NCI-H146 treated with DMSO at 0.1 percent for 48 hours (cell line): Measurements from ENCODE around the gene GCNT3.
"Not testable (repeated sequence)": the region's sequence is repeated elsewhere in the genome, so short reads cannot be mapped to it uniquely, and the experiment has no call there.

Experiments
- DNase-seq: peaks from one replicate; lab custom pipeline; 2025; ENCODE audit not compliant: unreplicated experiment; lab: John Stamatoyannopoulos, UW

Gene GCNT3

DNA sequence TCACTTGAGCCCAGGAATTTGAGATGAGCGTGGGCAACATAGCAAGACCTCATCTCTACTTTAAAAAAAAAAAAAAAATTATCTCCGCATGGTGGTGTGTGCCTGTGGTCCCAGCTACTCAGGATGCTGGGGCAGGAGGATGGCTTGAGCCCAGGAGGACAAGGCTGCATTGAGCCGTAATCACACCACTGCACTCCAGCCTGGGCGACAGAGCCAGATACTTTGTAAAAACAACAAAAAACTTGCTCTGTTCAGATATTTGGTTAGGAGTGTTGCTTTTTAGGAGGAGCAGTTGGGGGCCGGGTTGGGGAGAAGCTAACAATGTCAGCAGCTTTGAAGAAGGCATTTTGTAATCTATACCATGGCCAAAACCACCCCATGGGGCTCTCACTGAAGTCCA lies 4.1 kb downstream of the GCNT3 start:
- no peak for DNase-seq

DNA sequence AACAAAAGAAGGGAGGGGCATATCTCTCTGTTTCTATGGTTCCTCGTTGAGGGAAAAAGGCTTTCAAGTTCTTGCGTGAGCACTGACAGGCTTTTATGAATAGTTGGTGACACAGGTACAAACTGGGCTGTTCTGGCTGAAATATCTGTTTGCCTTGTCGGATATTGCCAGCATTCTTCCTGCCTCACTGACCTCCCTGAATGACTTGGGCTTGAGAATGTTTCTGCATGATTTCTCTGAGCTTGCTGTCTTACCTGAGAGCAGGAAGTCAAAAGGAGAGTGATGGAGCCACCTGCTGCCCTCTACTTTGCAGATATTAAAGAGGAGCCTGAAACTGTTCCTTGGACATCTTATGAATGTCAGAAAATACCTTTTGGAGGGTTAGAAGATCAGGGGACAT lies 4.8 kb downstream of the GCNT3 start:
- peak; percentile 28 for DNase-seq

DNA sequence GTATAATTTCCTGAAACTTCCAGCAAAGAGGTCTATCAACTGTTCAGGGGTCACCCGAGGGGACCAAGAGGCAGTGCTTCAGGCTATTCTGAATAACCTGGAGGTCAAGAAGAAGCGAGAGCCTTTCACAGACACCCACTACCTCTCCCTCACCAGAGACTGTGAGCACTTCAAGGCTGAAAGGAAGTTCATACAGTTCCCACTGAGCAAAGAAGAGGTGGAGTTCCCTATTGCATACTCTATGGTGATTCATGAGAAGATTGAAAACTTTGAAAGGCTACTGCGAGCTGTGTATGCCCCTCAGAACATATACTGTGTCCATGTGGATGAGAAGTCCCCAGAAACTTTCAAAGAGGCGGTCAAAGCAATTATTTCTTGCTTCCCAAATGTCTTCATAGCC lies 6.8 kb downstream of the GCNT3 start:
- no peak for DNase-seq

DNA sequence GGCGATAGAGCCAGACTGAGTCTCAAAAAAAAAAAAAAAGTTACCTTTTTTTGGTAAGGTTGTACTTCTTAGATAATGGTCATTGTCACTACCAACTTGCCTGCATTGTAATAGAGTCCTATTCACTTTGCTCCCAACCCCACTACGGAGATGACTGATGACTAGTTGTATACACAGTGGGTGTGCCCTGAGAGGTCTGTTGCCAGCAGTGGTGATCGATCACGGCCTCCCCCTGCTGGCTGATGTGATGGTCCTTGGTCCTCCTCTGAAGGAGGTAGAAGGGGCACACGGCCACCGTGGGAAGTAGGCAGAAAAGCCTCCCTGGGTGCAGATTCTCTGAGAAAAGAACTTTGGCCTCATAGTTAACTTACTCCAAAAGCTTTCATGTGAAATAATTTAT lies 10.7 kb downstream of the GCNT3 start:
- DNase-seq: peak; percentile 44

DNA sequence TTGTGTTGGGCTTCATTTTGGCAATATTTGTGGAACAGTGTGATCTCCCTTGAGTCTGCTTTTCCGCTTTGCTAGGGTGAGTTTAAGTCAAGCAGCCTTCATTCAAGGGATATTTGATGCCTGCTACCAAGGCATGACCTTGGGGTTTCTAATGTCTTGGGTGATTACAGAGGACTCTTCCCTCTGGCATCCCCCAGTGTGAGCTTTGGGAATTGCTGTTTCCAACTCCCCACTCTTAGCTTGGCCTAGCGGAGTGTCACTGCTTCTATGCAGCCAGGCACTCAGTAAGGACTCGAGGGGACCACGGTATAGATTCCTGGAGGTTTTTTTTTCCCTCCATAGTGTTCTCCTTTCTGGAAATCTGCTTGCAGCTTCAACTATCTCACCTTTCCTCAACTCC lies 21.1 kb downstream of the GCNT3 start:
- DNase-seq: no peak

DNA sequence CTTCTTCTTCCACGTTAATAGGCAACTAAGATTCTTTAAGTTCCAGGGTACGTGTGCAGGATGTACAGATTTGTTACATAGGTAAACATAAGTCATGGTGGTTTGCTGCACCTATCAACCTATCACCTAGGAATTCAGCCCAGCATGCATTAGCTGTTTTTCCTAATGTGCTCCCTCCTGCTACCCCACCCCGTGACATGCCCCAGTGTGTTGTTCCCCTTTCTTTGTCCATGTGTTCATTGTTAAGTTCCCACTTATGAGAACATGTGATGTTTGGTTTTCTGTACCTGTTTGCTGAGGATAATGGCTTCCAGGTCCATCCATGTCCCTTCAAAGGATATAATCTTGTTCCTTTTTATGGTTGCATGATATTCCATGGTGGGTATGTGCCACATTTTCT lies 24.6 kb downstream of the GCNT3 start:
- DNase-seq: no peak

DNA sequence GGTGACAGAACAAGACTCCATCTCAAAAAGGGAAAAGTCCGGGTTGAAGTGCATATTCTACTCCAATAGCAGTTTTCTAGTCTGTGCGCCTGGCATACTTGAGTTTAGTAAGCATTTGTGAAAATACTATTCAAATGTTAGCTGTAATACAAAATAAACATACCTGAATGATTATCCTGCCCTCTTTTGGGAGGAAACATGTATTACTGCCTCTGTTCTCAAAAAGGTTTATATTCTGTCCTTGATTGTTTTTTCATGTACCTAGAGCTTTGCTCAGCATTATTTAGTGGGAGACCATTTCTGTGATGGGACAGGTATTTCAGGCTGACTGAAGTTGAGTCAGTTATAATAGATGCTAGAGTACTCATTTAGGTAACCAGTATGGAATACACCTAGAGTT lies 25.9 kb downstream of the GCNT3 start:
- not testable (repeated sequence) for DNase-seq

DNA sequence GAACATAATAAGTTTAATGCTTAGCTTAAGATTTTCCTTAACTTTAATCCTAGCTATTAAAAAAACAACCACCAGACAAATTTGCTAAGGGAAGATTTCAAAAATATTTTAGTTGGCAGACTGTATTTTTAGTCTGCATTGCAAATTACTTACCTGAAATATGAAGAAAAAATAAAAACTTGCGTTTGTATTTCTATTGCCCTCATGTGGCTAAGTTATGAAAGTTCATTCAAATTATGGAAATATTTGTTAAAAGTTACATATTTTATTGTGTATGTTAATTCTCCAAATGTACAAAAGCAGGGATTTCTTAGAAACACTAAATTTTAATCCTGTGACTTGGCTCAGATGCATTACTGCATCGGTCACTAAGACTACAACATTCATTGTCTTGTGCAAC lies 30.8 kb downstream of the GCNT3 start:
- DNase-seq: no peak

DNA sequence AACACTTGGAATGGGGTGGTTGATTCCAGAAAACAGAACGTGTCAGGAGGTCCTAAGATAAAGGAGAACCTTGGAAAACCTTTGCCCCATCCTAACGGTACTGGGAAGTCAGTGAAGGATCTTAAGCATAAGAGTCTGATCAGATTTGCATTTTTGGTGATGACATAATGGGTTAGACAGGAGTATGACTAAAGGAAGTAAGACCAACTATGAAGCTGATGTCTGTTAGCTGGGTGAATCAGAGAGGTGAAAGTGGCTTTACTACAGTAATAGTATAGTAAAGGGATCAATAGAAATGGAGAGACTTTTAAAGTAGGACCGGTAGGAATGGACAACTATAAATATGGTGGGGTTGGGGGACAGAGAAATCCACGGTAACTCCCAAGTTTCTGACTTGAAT lies 33.2 kb downstream of the GCNT3 start:
- no peak for DNase-seq

DNA sequence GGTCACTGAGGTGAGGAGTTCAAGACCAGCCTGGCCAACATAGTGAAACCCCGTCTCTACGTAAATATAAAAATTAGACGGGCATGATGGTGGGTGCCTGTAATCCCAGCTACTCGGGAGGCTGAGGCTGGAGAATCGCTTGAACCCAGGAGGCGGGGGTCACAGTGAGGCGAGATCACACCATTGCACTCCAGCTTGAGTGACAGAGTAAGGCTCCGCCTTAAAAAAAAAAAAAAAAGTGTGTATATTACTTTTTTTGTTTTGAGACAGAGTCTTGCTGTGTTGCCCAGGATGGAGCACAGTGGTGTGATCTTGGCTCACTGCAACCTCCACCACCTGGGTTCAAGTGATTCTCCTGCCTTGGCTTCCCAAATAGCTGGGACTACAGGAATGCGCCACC lies 34.2 kb downstream of the GCNT3 start:
- not testable (repeated sequence) for DNase-seq

DNA sequence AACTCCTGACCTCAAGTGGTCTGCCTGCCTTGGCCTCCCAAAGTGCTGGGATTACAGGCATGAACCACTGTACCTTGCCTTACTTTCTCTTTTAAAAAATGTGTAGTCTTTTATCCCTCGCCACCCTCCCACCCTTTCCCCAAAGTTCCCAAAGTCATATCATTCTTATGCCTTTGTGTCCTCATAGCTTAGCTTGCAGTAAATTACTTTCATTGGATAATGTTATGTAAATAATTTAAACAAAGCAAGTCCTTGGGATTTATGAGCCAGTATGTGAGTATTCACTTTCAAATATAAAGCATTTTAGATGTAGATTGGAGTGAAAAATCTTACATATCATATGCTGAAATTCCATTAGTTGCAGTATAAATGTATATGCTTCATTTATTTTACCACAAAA lies 34.7 kb downstream of the GCNT3 start:
- DNase-seq: no peak

DNA sequence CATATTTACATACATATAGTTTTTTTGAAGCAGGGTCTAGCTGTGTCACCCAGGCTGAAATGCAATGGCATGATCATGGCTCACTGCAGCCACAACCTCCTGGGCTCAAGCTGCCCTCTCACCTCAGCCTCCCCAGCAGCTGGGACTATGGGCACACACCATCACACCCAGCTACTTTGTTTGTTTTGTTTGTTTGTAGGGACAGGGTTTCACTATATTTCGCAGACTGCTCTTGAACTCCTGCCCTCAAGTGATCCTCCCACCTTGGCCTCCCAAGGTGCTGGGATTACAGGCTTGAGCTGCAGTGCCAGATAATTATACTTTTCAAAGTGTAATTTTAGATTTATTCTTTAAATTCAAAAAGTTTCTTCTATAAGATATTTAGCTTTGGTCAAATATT lies 35.5 kb downstream of the GCNT3 start:
- DNase-seq: no peak

DNA sequence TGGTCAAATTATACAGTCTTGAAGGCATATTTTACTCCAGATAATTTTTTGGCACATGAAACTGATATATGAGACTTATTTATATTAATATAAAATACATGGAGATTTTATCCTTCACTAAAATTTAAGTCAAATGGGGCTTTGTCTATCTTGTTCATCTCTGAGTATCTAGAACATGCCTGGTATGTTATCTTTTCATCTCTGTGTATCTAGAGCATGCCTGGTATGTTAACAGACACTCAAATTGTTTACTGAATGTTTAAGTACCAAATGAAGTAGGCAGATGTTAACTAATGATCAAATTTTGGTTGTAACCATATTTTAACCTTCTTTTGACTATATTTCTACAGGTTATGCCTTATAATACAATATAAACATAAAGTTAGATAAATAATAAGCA lies 38.0 kb downstream of the GCNT3 start:
- DNase-seq: no peak

DNA sequence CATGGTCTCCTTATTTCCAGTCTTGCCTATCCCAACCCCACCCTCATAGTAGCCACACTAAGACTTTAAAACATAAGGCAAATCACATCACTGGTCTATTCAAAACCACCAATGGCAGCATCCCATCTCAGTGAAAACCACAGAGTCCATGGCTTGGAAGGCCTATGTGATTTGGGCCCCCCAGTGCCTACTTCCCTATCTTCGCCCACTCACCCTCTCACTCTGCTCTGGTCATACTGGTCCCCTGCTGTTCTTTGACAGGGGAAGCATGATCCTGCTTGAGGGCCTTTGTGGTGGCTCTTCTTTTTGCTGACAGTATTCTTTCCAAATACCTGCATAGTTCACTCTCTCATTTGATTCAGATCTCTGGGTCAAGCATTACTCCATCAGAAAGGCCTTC lies 42.5 kb downstream of the GCNT3 start:
- no peak for DNase-seq

DNA sequence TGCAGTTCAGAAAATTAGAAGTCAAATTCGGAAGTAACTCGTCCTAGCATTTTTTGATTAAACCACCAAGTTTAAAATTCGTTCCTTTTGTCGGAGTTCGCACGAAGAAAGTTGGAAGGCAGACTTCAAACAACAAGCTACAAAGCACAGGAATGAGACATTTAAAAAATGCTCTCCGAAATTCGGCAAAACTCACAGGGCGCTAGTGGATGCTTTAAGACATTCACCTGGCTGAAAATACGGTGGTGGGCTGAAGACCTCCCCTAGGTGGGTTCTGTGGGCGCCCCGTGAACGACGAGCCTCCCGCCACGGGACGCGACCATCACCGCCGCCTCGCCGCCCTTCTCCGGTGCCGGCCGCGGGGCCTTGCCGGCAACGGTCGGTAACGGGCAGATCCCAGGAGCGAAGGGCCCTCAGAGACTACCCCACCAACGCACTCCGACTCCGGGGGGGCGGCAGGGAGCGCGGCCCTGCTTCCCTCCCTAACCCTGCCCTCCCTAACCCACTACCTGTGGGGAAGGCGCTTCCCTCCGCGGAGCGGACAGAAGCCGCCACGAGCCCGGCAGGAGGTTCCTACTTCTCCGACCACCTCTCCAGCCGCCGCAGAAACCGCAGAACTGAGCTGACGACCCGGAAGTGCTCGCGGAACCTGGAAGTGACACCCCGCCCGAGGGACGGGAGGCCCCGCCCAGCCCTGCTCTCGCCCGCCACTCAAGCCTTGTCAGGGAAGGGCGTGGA lies 45.5 kb downstream of the GCNT3 start, which contains the start of gene GTF2A2:
GTF2A2 (minus strand) TSS at position 619 of the 738 bp plus-strand sequence. CDS start 5,238 bp downstream, outside the sequence.
- DNase-seq: peak; percentile 75

DNA sequence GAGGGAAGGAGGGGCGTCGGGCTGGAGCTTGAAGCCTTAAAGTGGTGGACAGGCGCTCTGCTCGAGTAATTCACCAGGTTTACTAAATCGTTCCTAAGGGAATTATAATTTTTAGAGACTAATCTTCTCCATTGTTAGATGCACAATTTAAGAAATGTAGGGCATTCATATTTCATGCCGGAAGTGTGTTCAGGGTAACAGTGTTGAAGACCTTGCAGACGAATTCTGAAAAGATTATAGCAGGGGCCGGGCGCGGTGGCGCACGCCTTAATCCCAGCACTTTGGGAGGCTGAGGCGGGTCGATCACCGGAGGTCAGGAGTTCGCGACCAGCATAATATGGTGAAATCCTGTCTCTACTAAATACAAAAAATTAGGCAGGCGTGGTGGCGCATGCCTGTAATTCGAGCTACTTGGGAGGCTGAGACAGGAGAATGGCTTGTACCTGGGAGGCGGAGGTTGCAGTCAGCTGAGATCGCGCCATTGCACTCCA lies 46.1 kb downstream of the GCNT3 start:
- DNase-seq: no peak

DNA sequence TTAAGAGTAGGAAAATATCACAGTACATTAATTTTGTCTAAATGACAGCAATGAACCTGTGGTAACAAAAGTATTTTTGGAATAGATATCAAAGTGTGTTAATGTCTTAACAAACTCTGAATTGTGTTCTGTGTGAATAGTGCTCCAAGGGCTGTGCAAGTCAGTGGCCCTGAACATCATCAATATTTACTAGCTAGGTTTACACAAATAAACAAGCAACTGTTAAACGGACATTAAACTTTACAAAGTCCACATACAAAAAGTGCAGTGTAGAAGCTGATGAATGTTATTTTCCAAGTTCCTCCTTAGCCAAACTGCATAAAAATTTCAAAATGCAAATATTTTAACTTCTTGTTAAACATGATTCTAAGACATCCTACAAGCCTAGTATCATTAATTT lies 47.8 kb downstream of the GCNT3 start:
- no peak for DNase-seq

DNA sequence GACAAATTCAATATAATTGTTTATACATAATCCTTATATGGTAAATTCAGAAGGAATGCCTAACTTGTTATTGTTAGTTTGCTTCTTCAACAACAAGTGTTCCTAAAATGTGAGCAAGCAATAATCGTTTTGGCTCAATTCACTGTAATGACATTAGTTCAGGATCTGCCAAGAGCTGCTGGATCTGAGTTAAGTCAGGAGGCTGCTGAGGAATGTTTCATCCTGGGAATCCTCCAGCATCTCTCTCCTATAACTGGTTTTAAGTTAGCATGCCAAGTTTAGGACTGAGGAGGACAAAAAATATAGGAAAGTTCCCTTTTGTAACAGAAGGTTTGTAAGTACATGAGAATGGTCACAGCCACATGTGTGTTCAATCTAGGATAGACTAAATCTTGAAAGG lies 50.7 kb downstream of the GCNT3 start:
- DNase-seq: no peak

DNA sequence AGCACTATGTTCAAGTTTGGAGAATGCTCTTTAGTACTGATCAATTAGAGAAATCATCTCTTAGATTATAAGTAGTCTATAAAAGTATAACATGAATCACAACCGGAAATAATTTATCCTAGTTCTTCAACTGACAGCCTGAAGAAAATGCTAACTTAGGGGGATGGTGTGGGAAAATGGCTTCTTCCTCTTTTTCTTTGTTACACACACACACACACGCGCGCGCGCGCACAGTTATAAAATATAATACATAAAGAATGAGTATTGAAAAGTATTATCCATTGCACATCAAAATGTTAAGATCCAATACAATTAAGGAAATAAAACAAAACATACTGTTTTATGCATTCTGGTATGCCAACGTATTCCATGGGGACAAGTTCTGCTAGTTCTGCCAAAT lies 57.0 kb downstream of the GCNT3 start:
- DNase-seq: no peak
